Pancreas (tissue), 10 donors: ENCODE data around the gene CEACAM21. TPM values are rescaled to one million over a fixed set of nuclear protein-coding genes. Genes with fewer than 3 reads are reported as not detected.
A peak's percentile ranks its signal among the peaks of the same experiment; 100 is the strongest.

Experiments
- ATAC-seq, 4 donors: fragments of 200-7000 bp; cut with Tn5 transposase; one replicate each; pipeline versions ENCODE4 v1.8.0 to v1.9.1; 2020; ENCODE audit warnings: mild to moderate bottlenecking in 4 of 4, moderate library complexity in 4 of 4
- DNase-seq, 6 donors: peaks; one replicate each; pipeline ENCODE4 v3.0.0-alpha.2; 2020
- FAIRE-seq: peaks from 2 replicates; lab custom pipeline; 2012; peaks lifted over from hg19 to GRCh38; lab: Jason Lieb, UNC
- H3K27ac ChIP-seq, 4 donors: fragments of 200-600 bp; sonication (generic); 1 replicate in 3 of 4; 2 replicates in 1 of 4; pipeline versions ENCODE4 v1.5.0 to v1.8.0; 2020
- H3K27me3 ChIP-seq, 4 donors: fragments of 200-600 bp; one replicate each; pipeline ENCODE4 v1.8.0; 2021
- H3K36me3 ChIP-seq, 3 donors: fragments of 200-600 bp; sonication (generic) in 1 of 3; one replicate each; pipeline versions ENCODE4 v1.5.0 to v1.8.0; 2020 to 2021
- H3K4me1 ChIP-seq, 3 donors: fragments of 200-600 bp; one replicate each; pipeline ENCODE4 v1.8.0; 2021
- H3K4me3 ChIP-seq, 4 donors: fragments of 200-600 bp; sonication (generic) in 2 of 4; one replicate each; pipeline versions ENCODE4 v1.5.0 to v1.8.0; 2020 to 2021
- H3K9me3 ChIP-seq, 4 donors: fragments of 200-600 bp; one replicate each; pipeline ENCODE4 v1.8.0; 2021
- WGBS, 2 donors: extraction: QIAGEN DNeasy Blood & Tissue Kit; methylation state at CpG; one replicate each; pipeline ENCODE4 v1.1.7; 2013; 5-methylcytosine and 5-hydroxymethylcytosine counted together
- intact Hi-C, 3 donors: fragments of 100-400 bp; cut with DNase I; formaldehyde crosslinking; loops; one replicate each; pipeline versions ENCODE4 v1.11.1 to v1.14.2; 2022
- polyA plus RNA-seq, 2 donors: library from polyadenylated mRNA; stranded (reverse); fragments of 200-250 nt; gene quantifications; one replicate each; pipeline ENCODE4 v1.2.3, GENCODE V29; 2013
- total RNA-seq, 6 donors: library from RNA; stranded (reverse); fragmentation: NEBNext Ultra II Directional in 4 of 6; extraction: Animal tissue kit (Norgen Biotek cat#: 25700) in 4 of 6; gene quantifications; one replicate each; pipeline versions ENCODE4 v1.2.1 to v1.2.4, GENCODE V29; 2021 to 2023
- TF ChIP-seq, protein P1 (sequence below), 4 donors: fragments of 200-600 bp; sonication (generic) in 3 of 4; IDR thresholded peaks; one replicate each; pipeline versions ENCODE4 v1.5.0 to v1.8.0; 2021; ENCODE audit warnings: antibody characterized with exemption in 4 of 4
- donor health status: healthy with polysubstance abuse.
- donor health status: DM: no; HTN: no; CAD: no; lungs with moderate emphysema.
- donor health status: DM: no; HTN: no; CAD: no.
- donor health status: control.
- donor health status: control.
- donor health status: Bipolar disorder and iron deficiency.
- donor health status: DM: yes; HTN: yes; CAD: no.
- donor health status: DM: no; HTN: no; CAD: no.
- donor health status: DM: no; HTN: no; CAD: no.
- donor health status: DM: yes; HTN: yes; CAD: no.

The CEACAM21 gene
- total and polyA plus RNA-seq, 8 donors = 0.09 to 1.2 (median 0.53) TPM; not detected in 2

DNA sequence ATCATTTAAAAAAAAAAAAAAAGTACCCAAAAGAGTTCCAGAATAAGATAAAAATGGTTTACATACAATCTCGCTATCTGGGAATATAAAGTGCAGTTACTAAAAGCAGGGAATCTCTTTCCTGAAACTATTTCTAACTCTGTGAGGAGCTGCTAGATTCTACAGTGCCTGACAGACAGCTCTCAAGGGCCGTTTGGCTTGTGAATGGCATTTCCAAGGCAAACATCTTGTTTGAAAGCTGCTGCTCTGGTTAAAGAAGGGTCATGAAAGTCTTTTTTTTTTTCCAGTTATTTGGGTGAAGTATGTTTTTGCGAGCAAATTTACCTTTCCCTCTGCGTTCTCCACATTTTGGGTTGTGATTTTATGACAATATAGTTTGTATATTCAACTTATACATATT lies 29.0 kb upstream of the CEACAM21 start:
- Histone ChIP-seq H3K4me1 (no peaks in the 10 kb centered on the region), H3K9me3 (no peaks in the 10 kb centered on the region), H3K4me3 (no peak overlapping the region), H3K36me3 (no peaks in the 10 kb centered on the region), H3K27me3 (peaks cover 0 to 11% (median 0%) of the 10 kb centered on the region in 4 donors), H3K27ac (no peak overlapping the region)
- DNase-seq = no peak
- no peak for ATAC-seq
- TF ChIP-seq, protein P1, sequence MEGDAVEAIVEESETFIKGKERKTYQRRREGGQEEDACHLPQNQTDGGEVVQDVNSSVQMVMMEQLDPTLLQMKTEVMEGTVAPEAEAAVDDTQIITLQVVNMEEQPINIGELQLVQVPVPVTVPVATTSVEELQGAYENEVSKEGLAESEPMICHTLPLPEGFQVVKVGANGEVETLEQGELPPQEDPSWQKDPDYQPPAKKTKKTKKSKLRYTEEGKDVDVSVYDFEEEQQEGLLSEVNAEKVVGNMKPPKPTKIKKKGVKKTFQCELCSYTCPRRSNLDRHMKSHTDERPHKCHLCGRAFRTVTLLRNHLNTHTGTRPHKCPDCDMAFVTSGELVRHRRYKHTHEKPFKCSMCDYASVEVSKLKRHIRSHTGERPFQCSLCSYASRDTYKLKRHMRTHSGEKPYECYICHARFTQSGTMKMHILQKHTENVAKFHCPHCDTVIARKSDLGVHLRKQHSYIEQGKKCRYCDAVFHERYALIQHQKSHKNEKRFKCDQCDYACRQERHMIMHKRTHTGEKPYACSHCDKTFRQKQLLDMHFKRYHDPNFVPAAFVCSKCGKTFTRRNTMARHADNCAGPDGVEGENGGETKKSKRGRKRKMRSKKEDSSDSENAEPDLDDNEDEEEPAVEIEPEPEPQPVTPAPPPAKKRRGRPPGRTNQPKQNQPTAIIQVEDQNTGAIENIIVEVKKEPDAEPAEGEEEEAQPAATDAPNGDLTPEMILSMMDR (IDR thresholded peaks at IDR 0.05) = no peak
- no peak for FAIRE-seq
- WGBS, 2 donors = 42 to 52% methylated on average over 4 of the region's 4 CpGs
- intact Hi-C loops = no loop called here

DNA sequence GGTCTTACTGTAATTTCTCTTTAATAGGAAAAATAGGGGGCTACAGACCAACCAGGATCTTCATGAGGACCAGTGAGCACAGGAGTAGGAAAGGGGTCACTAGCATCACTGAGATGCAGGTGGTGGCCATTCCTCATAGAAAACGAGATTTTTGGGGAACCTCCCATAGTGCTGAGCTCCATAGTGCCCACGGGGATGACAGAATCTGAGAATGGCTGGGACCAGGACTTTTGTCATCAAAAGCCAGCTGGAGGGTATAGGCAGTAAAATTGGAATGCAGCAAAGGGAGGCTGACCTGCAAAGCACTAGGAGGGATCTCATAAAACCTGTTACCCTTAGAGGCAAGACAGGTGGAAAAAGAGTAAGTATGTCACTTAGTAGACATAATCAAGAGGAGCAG lies 28.4 kb upstream of the CEACAM21 start:
- TF ChIP-seq, protein P1 (IDR thresholded peaks at IDR 0.05) = no peak
- ATAC-seq = no peak
- Histone ChIP-seq H3K27ac (no peak overlapping the region), H3K4me1 (no peaks in the 10 kb centered on the region), H3K36me3 (no peaks in the 10 kb centered on the region), H3K4me3 (no peak overlapping the region), H3K9me3 (no peaks in the 10 kb centered on the region), H3K27me3 (peaks cover 0 to 11% (median 0%) of the 10 kb centered on the region in 4 donors)
- intact Hi-C loops = no loop called here
- 21 to 24% methylated on average over 2 of the region's 2 CpGs for WGBS, 2 donors
- no peak for FAIRE-seq
- no peak for DNase-seq

DNA sequence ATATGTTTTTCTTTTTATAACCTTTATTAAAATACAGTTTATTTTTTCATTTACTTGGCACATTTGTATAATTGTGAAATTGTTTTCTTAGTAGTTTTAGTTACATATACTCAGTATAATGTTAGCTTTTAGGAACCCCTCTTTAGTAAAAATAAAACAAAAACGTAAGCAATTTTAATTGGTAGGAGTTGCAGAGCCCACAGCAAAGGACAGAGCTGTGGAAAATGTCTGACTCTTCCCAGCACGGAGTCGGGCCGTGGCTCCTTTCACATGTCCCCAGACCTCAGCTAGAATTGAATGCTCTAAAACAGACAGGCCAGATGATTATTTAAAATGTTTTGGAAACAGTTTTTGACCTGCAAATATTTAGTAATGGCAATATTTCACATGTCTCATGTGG lies 27.9 kb upstream of the CEACAM21 start:
- H3K27me3 ChIP-seq = peaks cover 0 to 11% (median 0%) of the 10 kb centered on the region in 4 donors
- H3K36me3 ChIP-seq = no peaks in the 10 kb centered on the region
- TF ChIP-seq, protein P1 (IDR thresholded peaks at IDR 0.05) = no peak
- H3K9me3 ChIP-seq = no peaks in the 10 kb centered on the region
- H3K27ac ChIP-seq = no peak overlapping the region
- intact Hi-C loops = no loop called here
- no peak overlapping the region for H3K4me3 ChIP-seq
- H3K4me1 ChIP-seq = no peaks in the 10 kb centered on the region
- no peak for FAIRE-seq
- DNase-seq = no peak
- no peak for ATAC-seq
- WGBS, 2 donors = 46 to 54% methylated on average over 4 of the region's 4 CpGs

DNA sequence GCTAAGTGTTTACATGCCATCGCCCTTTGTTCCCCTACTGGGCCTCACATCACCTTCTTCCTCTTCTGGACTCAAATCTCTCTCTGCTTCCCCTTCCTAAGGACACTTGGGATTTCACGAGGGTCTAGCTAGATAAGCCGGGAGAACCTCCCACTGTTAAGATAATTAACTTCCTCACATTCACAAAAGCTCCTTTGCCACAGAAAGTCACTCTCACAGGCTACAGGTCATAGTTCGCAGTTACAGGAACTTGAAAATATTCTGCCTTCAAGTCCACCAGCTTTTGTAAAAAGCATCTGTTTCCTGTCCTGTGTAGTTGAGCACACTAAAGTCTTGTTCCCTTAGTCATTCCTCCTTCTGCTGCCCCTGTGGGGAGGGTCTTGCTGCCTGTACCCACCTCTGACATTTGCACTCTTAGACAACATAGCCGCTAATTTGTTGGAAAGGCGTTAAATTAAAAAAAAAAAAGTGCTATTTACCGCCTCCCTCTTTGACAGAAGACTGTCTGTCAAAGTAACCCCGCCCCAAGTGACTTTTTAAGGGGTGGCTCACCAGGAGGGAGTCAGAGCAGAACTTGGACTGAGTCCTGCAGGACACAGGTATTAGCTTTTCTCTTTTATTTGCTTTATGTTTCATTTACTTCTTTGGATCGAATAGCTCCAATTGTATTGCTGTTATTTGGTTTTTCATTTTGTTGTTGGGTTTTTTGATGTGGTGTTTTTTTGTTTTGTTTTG lies 26.8 kb upstream of the CEACAM21 start:
- Histone ChIP-seq H3K27me3 (peaks cover 0 to 11% (median 0%) of the 10 kb centered on the region in 4 donors), H3K9me3 (no peaks in the 10 kb centered on the region), H3K27ac (peak overlapping the region in 1 of 4 donors; percentile 39), H3K4me3 (no peak overlapping the region), H3K36me3 (no peaks in the 10 kb centered on the region), H3K4me1 (no peaks in the 10 kb centered on the region)
- TF ChIP-seq, protein P1 (IDR thresholded peaks at IDR 0.05) = no peak
- peak in 2 of 4 donors; percentile 40 to 56 for ATAC-seq
- 37 to 38% methylated on average over 9 of the region's 9 CpGs for WGBS, 2 donors
- DNase-seq = no peak
- no peak for FAIRE-seq
- intact Hi-C loops = no loop called here

DNA sequence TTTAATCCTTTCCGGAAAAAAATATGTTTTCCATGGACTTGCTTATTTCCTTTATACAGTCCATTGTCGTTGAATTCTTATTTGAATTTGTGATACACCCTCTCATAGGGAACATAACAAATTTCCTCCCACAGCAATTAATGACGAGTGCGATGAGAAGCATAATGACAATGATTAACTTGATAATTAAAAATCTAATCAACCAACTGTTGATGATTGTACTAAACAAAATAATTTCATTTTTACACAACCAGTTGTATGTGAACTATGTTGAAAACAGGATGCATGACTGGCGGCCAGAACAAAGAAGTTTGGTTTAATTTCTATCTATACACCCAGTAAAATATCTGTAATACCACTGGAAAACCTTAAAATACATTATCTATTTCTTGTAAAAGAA lies 26.1 kb upstream of the CEACAM21 start:
- WGBS, 2 donors = 62 to 70% methylated on average over 5 of the region's 5 CpGs
- H3K27me3 ChIP-seq = peaks cover 0 to 11% (median 0%) of the 10 kb centered on the region in 4 donors
- FAIRE-seq (no peak), ATAC-seq (no peak), DNase-seq (no peak)
- H3K9me3 ChIP-seq = no peaks in the 10 kb centered on the region
- intact Hi-C loops = no loop called here
- H3K27ac ChIP-seq = peak overlapping the region in 1 of 4 donors; percentile 39
- TF ChIP-seq, protein P1 (IDR thresholded peaks at IDR 0.05) = no peak
- H3K36me3 ChIP-seq = no peaks in the 10 kb centered on the region
- H3K4me1 ChIP-seq = no peaks in the 10 kb centered on the region
- no peak overlapping the region for H3K4me3 ChIP-seq
